ENCODE results near the gene MCC. TPM values are rescaled to one million over a fixed set of nuclear protein-coding genes. Genes with fewer than 3 reads are reported as not detected.

The MCC gene
- total RNA-seq, 1 experiment from 2014 or later: 0.41 TPM

DNA sequence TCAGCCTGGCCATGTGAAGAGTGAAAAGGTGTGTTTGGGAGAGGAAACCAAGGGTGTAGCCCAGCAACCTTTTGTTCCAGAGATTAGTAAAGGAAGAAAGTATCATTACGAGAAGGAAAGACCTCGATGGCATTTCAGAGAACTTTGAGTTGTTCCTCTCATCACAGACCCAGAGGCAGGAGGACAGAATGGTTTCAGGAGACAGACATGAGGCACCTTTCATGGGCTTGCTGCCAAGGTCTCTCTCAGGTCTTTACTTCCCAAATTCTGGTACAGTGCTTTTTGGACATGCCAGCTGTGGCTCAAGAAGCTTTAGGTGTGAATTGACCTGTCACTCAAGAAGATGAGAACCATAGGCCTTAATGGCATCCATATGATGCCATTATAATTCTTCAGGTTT is 2.8 kb upstream of the MCC start:
- Histone ChIP-seq H3K36me3 (ENCODE audit: control insufficient read depth, insufficient read depth, low read length) (0 out of 2 replicates have a peak, but pooled peaks cover 2% of the 10 kb centered on the region), H3K4me1 (ENCODE audit: control insufficient read depth, insufficient read depth, low read length) (peaks cover 2% of the 10 kb centered on the region; the same call in 1 of the 2 replicates), H3K4me3 (ENCODE audit: low read depth in 2 of 2, low read length in 2 of 2) (no peak overlapping the region), H3K27me3 (ENCODE audit: control insufficient read depth, insufficient read depth, low read length) (peaks cover 26% of the 10 kb centered on the region), H3K9me3 (ENCODE audit: control insufficient read depth, insufficient read depth, low read depth, low read length) (0 out of 2 replicates have a peak, but pooled peaks cover 8% of the 10 kb centered on the region), H3K27ac (ENCODE audit: low read length) (no peak overlapping the region)
- no peak for ATAC-seq
- in situ Hi-C loops (cut with HindIII; ENCODE audit: low pct_unique_long_range_greater_than_20kb, low sequenced_read_pairs) (no loop called here), intact Hi-C loops (cut with micrococcal nuclease; ENCODE audit: unreplicated experiment) (no loop called here)
- TF ChIP-seq, protein P1, sequence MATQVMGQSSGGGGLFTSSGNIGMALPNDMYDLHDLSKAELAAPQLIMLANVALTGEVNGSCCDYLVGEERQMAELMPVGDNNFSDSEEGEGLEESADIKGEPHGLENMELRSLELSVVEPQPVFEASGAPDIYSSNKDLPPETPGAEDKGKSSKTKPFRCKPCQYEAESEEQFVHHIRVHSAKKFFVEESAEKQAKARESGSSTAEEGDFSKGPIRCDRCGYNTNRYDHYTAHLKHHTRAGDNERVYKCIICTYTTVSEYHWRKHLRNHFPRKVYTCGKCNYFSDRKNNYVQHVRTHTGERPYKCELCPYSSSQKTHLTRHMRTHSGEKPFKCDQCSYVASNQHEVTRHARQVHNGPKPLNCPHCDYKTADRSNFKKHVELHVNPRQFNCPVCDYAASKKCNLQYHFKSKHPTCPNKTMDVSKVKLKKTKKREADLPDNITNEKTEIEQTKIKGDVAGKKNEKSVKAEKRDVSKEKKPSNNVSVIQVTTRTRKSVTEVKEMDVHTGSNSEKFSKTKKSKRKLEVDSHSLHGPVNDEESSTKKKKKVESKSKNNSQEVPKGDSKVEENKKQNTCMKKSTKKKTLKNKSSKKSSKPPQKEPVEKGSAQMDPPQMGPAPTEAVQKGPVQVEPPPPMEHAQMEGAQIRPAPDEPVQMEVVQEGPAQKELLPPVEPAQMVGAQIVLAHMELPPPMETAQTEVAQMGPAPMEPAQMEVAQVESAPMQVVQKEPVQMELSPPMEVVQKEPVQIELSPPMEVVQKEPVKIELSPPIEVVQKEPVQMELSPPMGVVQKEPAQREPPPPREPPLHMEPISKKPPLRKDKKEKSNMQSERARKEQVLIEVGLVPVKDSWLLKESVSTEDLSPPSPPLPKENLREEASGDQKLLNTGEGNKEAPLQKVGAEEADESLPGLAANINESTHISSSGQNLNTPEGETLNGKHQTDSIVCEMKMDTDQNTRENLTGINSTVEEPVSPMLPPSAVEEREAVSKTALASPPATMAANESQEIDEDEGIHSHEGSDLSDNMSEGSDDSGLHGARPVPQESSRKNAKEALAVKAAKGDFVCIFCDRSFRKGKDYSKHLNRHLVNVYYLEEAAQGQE (IDR thresholded peaks at IDR 0.05; ENCODE audit: insufficient read depth in 1 of 2, low read depth in 2 of 2, low read length in 1 of 2): no peak
- no peak for TF ChIP-seq SIN3A (IDR thresholded peaks at IDR 0.05; ENCODE audit: borderline replicate concordance, insufficient read depth, low read depth, low read length)
- TF ChIP-seq, protein P2, sequence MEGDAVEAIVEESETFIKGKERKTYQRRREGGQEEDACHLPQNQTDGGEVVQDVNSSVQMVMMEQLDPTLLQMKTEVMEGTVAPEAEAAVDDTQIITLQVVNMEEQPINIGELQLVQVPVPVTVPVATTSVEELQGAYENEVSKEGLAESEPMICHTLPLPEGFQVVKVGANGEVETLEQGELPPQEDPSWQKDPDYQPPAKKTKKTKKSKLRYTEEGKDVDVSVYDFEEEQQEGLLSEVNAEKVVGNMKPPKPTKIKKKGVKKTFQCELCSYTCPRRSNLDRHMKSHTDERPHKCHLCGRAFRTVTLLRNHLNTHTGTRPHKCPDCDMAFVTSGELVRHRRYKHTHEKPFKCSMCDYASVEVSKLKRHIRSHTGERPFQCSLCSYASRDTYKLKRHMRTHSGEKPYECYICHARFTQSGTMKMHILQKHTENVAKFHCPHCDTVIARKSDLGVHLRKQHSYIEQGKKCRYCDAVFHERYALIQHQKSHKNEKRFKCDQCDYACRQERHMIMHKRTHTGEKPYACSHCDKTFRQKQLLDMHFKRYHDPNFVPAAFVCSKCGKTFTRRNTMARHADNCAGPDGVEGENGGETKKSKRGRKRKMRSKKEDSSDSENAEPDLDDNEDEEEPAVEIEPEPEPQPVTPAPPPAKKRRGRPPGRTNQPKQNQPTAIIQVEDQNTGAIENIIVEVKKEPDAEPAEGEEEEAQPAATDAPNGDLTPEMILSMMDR (IDR thresholded peaks at IDR 0.05): no peak
- TF ChIP-seq POLR2AphosphoS5 (IDR thresholded peaks at IDR 0.05; ENCODE audit: low read depth, low read length): no peak
- no peak for TF ChIP-seq TCF7L2 (IDR thresholded peaks at IDR 0.05; ENCODE audit: low read depth, low read length)
- no TSS peak for BruUV-seq (replicated peaks)
- no peak for DNase-seq (ENCODE audit: low read depth, low spot score)
- ChIA-PET CTCF (no interaction called here), POLR2A (interaction anchor here (0.6 kb wide), 1 partner anchor 463 kb away, joined by 4 read pairs; no protein-coding TSS in a partner anchor)

DNA sequence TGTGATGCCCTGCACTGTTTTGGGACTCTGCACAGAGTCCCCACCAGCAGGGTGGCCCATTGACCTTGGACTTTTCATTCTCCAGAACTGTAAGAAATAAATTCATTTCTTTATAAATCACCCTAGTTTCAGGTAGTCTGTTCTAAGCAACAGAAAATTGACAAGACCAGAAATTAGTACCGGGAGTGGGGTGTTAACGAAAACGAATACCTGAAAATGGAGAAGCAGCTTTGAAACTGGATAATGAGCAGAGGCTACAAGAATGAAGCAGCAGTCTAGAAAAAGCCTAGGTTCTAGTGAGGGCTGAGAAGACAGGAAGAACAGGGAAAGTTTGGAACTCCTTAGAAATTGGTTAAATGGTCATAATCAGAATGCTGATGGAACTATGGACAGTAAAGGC is 2.1 kb upstream of the MCC start:
- DNase-seq (ENCODE audit: low read depth, low spot score): no peak
- in situ Hi-C loops (cut with HindIII; ENCODE audit: low pct_unique_long_range_greater_than_20kb, low sequenced_read_pairs): no loop called here
- TF ChIP-seq, protein P1 (IDR thresholded peaks at IDR 0.05; ENCODE audit: insufficient read depth in 1 of 2, low read depth in 2 of 2, low read length in 1 of 2): no peak
- TF ChIP-seq, protein P2 (IDR thresholded peaks at IDR 0.05): no peak
- no peak for TF ChIP-seq SIN3A (IDR thresholded peaks at IDR 0.05; ENCODE audit: borderline replicate concordance, insufficient read depth, low read depth, low read length)
- no peak for TF ChIP-seq POLR2AphosphoS5 (IDR thresholded peaks at IDR 0.05; ENCODE audit: low read depth, low read length)
- no peak for TF ChIP-seq TCF7L2 (IDR thresholded peaks at IDR 0.05; ENCODE audit: low read depth, low read length)
- peaks cover 2% of the 10 kb centered on the region; the same call in 1 of the 2 replicates for H3K4me1 ChIP-seq (ENCODE audit: control insufficient read depth, insufficient read depth, low read length)
- H3K4me3 ChIP-seq (ENCODE audit: low read depth in 2 of 2, low read length in 2 of 2): no peak overlapping the region
- CTCF ChIA-PET: no interaction called here
- no TSS peak for BruUV-seq (replicated peaks)
- no peak for ATAC-seq
- intact Hi-C loops (cut with micrococcal nuclease; ENCODE audit: unreplicated experiment): no loop called here
- 0 out of 2 replicates have a peak, but pooled peaks cover 8% of the 10 kb centered on the region for H3K9me3 ChIP-seq (ENCODE audit: control insufficient read depth, insufficient read depth, low read depth, low read length)
- POLR2A ChIA-PET: no interaction called here
- peaks cover 31% of the 10 kb centered on the region for H3K27me3 ChIP-seq (ENCODE audit: control insufficient read depth, insufficient read depth, low read length)
- H3K36me3 ChIP-seq (ENCODE audit: control insufficient read depth, insufficient read depth, low read length): 0 out of 2 replicates have a peak, but pooled peaks cover 2% of the 10 kb centered on the region
- no peak overlapping the region for H3K27ac ChIP-seq (ENCODE audit: low read length)

Measured in Panc1 (cell line).